ENCODE data around the gene RAX2.
"Not testable (repeated sequence)": the region's sequence is repeated elsewhere in the genome, so short reads cannot be mapped to it uniquely, and the experiment has no call there.

The RAX2 gene

GRCh38 chr19:3771906-3772455 lies at the start of gene RAX2:
TSS of gene RAX2 (minus strand) at chr19:3772228. CDS start at chr19:3771742, 486 bp downstream.
- no peak within 1 kb of the TSS for H3K4me3 ChIP-seq (ENCODE audit: low read length)
- H3K4me1 ChIP-seq (ENCODE audit: control insufficient read depth, insufficient read depth, low read length), result no peaks in the 10 kb centered on the region
- H3K27me3 ChIP-seq (ENCODE audit: control insufficient read depth, insufficient read depth, low read length), result peaks cover 3% of the 10 kb centered on the region
- peaks cover under 1% of the 10 kb centered on the region for H3K36me3 ChIP-seq (ENCODE audit: control insufficient read depth, insufficient read depth, low read length)
- H3K9ac ChIP-seq (ENCODE audit: low read length), result no peak within 1 kb of the TSS
- H3K27ac ChIP-seq (ENCODE audit: low read depth, low read length), result no peak within 1 kb of the TSS

- H3K4me1 ChIP-seq (ENCODE audit: control insufficient read depth, insufficient read depth, low read length), result no peaks in the 10 kb centered on the region
- no peak overlapping the region for H3K27ac ChIP-seq (ENCODE audit: low read depth, low read length)
- no peak overlapping the region for H3K9ac ChIP-seq (ENCODE audit: low read length)
- H3K36me3 ChIP-seq (ENCODE audit: control insufficient read depth, insufficient read depth, low read length), result no peaks in the 10 kb centered on the region
- no peaks in the 10 kb centered on the region for H3K27me3 ChIP-seq (ENCODE audit: control insufficient read depth, insufficient read depth, low read length)
- H3K4me3 ChIP-seq (ENCODE audit: low read length), result no peak overlapping the region
These were observed 49.1 kb upstream of the RAX2 start for GRCh38 chr19:3821156-3821555.

GRCh38 chr19:3819989-3820388 lies 48.0 kb upstream of the RAX2 start:
- Histone ChIP-seq H3K36me3 (ENCODE audit: control insufficient read depth, insufficient read depth, low read length) (no peaks in the 10 kb centered on the region), H3K4me3 (ENCODE audit: low read length) (no peak overlapping the region), H3K27ac (ENCODE audit: low read depth, low read length) (no peak overlapping the region), H3K27me3 (ENCODE audit: control insufficient read depth, insufficient read depth, low read length) (no peaks in the 10 kb centered on the region), H3K9ac (ENCODE audit: low read length) (no peak overlapping the region), H3K4me1 (ENCODE audit: control insufficient read depth, insufficient read depth, low read length) (no peaks in the 10 kb centered on the region)

GRCh38 chr19:3818918-3819317 lies 46.9 kb upstream of the RAX2 start:
- no peak overlapping the region for H3K9ac ChIP-seq (ENCODE audit: low read length)
- H3K36me3 ChIP-seq (ENCODE audit: control insufficient read depth, insufficient read depth, low read length), result no peaks in the 10 kb centered on the region
- no peaks in the 10 kb centered on the region for H3K4me1 ChIP-seq (ENCODE audit: control insufficient read depth, insufficient read depth, low read length)
- no peaks in the 10 kb centered on the region for H3K27me3 ChIP-seq (ENCODE audit: control insufficient read depth, insufficient read depth, low read length)
- H3K4me3 ChIP-seq (ENCODE audit: low read length), result no peak overlapping the region
- no peak overlapping the region for H3K27ac ChIP-seq (ENCODE audit: low read depth, low read length)

GRCh38 chr19:3818466-3818865 lies 46.4 kb upstream of the RAX2 start:
- H3K27me3 ChIP-seq (ENCODE audit: control insufficient read depth, insufficient read depth, low read length), result no peaks in the 10 kb centered on the region
- no peak overlapping the region for H3K27ac ChIP-seq (ENCODE audit: low read depth, low read length)
- H3K36me3 ChIP-seq (ENCODE audit: control insufficient read depth, insufficient read depth, low read length), result no peaks in the 10 kb centered on the region
- H3K9ac ChIP-seq (ENCODE audit: low read length), result no peak overlapping the region
- no peaks in the 10 kb centered on the region for H3K4me1 ChIP-seq (ENCODE audit: control insufficient read depth, insufficient read depth, low read length)
- no peak overlapping the region for H3K4me3 ChIP-seq (ENCODE audit: low read length)

GRCh38 chr19:3817761-3818160 lies 45.7 kb upstream of the RAX2 start:
- Histone ChIP-seq H3K27ac (ENCODE audit: low read depth, low read length) (no peak overlapping the region), H3K9ac (ENCODE audit: low read length) (no peak overlapping the region), H3K4me1 (ENCODE audit: control insufficient read depth, insufficient read depth, low read length) (no peaks in the 10 kb centered on the region), H3K4me3 (ENCODE audit: low read length) (no peak overlapping the region), H3K36me3 (ENCODE audit: control insufficient read depth, insufficient read depth, low read length) (no peaks in the 10 kb centered on the region), H3K27me3 (ENCODE audit: control insufficient read depth, insufficient read depth, low read length) (no peaks in the 10 kb centered on the region)

GRCh38 chr19:3816566-3817218 lies 44.7 kb upstream of the RAX2 start:
- Histone ChIP-seq H3K27ac (ENCODE audit: low read depth, low read length) (no peak overlapping the region), H3K4me1 (ENCODE audit: control insufficient read depth, insufficient read depth, low read length) (no peaks in the 10 kb centered on the region), H3K27me3 (ENCODE audit: control insufficient read depth, insufficient read depth, low read length) (no peaks in the 10 kb centered on the region), H3K36me3 (ENCODE audit: control insufficient read depth, insufficient read depth, low read length) (no peaks in the 10 kb centered on the region), H3K4me3 (ENCODE audit: low read length) (no peak overlapping the region), H3K9ac (ENCODE audit: low read length) (no peak overlapping the region)

- H3K4me1 ChIP-seq (ENCODE audit: control insufficient read depth, insufficient read depth, low read length); H3K9ac ChIP-seq (ENCODE audit: low read length); H3K27me3 ChIP-seq (ENCODE audit: control insufficient read depth, insufficient read depth, low read length); H3K27ac ChIP-seq (ENCODE audit: low read depth, low read length); H3K4me3 ChIP-seq (ENCODE audit: low read length); H3K36me3 ChIP-seq (ENCODE audit: control insufficient read depth, insufficient read depth, low read length): not testable (repeated sequence)
These were observed 44.1 kb upstream of the RAX2 start for GRCh38 chr19:3816148-3816547.

- Histone ChIP-seq H3K9ac (ENCODE audit: low read length) (no peak overlapping the region), H3K4me3 (ENCODE audit: low read length) (no peak overlapping the region), H3K36me3 (ENCODE audit: control insufficient read depth, insufficient read depth, low read length) (no peaks in the 10 kb centered on the region), H3K27ac (ENCODE audit: low read depth, low read length) (no peak overlapping the region), H3K27me3 (ENCODE audit: control insufficient read depth, insufficient read depth, low read length) (no peaks in the 10 kb centered on the region), H3K4me1 (ENCODE audit: control insufficient read depth, insufficient read depth, low read length) (no peaks in the 10 kb centered on the region)
These were observed 42.6 kb upstream of the RAX2 start for GRCh38 chr19:3814648-3815047.

GRCh38 chr19:3813473-3814392 lies 41.7 kb upstream of the RAX2 start:
- Histone ChIP-seq H3K9ac (ENCODE audit: low read length) (no peak overlapping the region), H3K27ac (ENCODE audit: low read depth, low read length) (no peak overlapping the region), H3K4me1 (ENCODE audit: control insufficient read depth, insufficient read depth, low read length) (no peaks in the 10 kb centered on the region), H3K27me3 (ENCODE audit: control insufficient read depth, insufficient read depth, low read length) (no peaks in the 10 kb centered on the region), H3K36me3 (ENCODE audit: control insufficient read depth, insufficient read depth, low read length) (no peaks in the 10 kb centered on the region), H3K4me3 (ENCODE audit: low read length) (no peak overlapping the region)

- no peak overlapping the region for H3K27ac ChIP-seq (ENCODE audit: low read depth, low read length)
- no peaks in the 10 kb centered on the region for H3K27me3 ChIP-seq (ENCODE audit: control insufficient read depth, insufficient read depth, low read length)
- H3K4me1 ChIP-seq (ENCODE audit: control insufficient read depth, insufficient read depth, low read length), result no peaks in the 10 kb centered on the region
- H3K36me3 ChIP-seq (ENCODE audit: control insufficient read depth, insufficient read depth, low read length), result no peaks in the 10 kb centered on the region
- H3K9ac ChIP-seq (ENCODE audit: low read length), result no peak overlapping the region
- H3K4me3 ChIP-seq (ENCODE audit: low read length), result no peak overlapping the region
These were observed 38.8 kb upstream of the RAX2 start for GRCh38 chr19:3810708-3811355.

Data from rectal smooth muscle tissue (tissue), 1 donor.